Measurements from ENCODE around the gene ING4.

ING4 gene

GRCh38 chr12:6618483-6619225, 44.3 kb downstream of the ING4 start:
- Histone ChIP-seq H3K4me3 (ENCODE audit: low read length, poor library complexity, severe bottlenecking) (no peak overlapping the region), H3K9me2 (replicated peaks; ENCODE audit: low read depth, low read length) (no peaks in the 10 kb centered on the region), H3K9ac (ENCODE audit: low read depth, low read length, poor library complexity, severe bottlenecking) (no peak overlapping the region), H3K9me3 (ENCODE audit: insufficient read depth, low read depth, low read length) (no peaks in the 10 kb centered on the region), H2AFZ (ENCODE audit: low read length) (no peak overlapping the region), H3K27me3 (ENCODE audit: insufficient read depth, low read length, poor library complexity, severe bottlenecking) (no peaks in the 10 kb centered on the region), H3F3A (ENCODE audit: low read depth) (peaks cover 21% of the 10 kb centered on the region), H3K4me1 (ENCODE audit: insufficient read depth, low read length, poor library complexity, severe bottlenecking) (peaks cover 12% of the 10 kb centered on the region), H3K36me3 (ENCODE audit: insufficient read depth, low read length) (peaks cover 25% of the 10 kb centered on the region; the same call in 1 of the 2 replicates), H4K20me1 (ENCODE audit: insufficient read depth, low read length, poor library complexity, severe bottlenecking) (no peaks in the 10 kb centered on the region), H3K4me2 (ENCODE audit: low read depth, low read length, poor library complexity, severe bottlenecking) (no peak overlapping the region), H3K79me2 (ENCODE audit: insufficient read depth, low read length) (peaks cover 4% of the 10 kb centered on the region; the same call in 1 of the 2 replicates)
- no peak for TF ChIP-seq CTCF (conservative IDR thresholded peaks at IDR 0.05; ENCODE audit: low read length)
- TF ChIP-seq EZH2phosphoT487 (IDR thresholded peaks at IDR 0.05; ENCODE audit: borderline replicate concordance), result no peak

DNA sequence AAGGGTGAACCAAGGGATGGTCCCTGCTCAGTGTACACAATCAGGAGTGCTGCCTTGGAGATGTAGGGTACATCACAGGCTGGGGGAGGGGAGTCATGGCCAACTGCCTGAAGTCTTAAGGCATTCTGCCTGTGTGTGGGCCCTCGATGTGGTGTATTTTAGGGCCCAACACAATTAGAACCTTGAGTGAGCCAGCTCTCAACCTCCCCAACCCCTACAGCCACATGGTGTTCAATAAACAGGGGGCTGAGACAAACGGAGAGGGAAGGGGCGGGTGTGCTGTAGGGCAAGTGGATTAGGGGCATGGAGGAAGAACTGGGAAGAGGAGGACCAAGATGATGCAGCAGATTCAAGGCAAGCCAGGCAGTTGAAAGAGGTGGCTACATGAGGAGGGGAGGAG, 47.1 kb downstream of the ING4 start:
- Histone ChIP-seq H3K36me3 (ENCODE audit: insufficient read depth, low read length) (peaks cover 24% of the 10 kb centered on the region; the same call in 1 of the 2 replicates), H3K79me2 (ENCODE audit: insufficient read depth, low read length) (peaks cover 4% of the 10 kb centered on the region; the same call in 1 of the 2 replicates), H3K4me1 (ENCODE audit: insufficient read depth, low read length, poor library complexity, severe bottlenecking) (peaks cover 39% of the 10 kb centered on the region), H4K20me1 (ENCODE audit: insufficient read depth, low read length, poor library complexity, severe bottlenecking) (no peaks in the 10 kb centered on the region), H3K9ac (ENCODE audit: low read depth, low read length, poor library complexity, severe bottlenecking) (no peak overlapping the region), H3K4me3 (ENCODE audit: low read length, poor library complexity, severe bottlenecking) (no peak overlapping the region), H3F3A (ENCODE audit: low read depth) (peaks cover 35% of the 10 kb centered on the region), H2AFZ (ENCODE audit: low read length) (no peak overlapping the region), H3K9me3 (ENCODE audit: insufficient read depth, low read depth, low read length) (no peaks in the 10 kb centered on the region), H3K4me2 (ENCODE audit: low read depth, low read length, poor library complexity, severe bottlenecking) (no peak overlapping the region), H3K27me3 (ENCODE audit: insufficient read depth, low read length, poor library complexity, severe bottlenecking) (no peaks in the 10 kb centered on the region), H3K9me2 (replicated peaks; ENCODE audit: low read depth, low read length) (no peaks in the 10 kb centered on the region)
- TF ChIP-seq EZH2phosphoT487 (IDR thresholded peaks at IDR 0.05; ENCODE audit: borderline replicate concordance), result no peak
- no peak for TF ChIP-seq CTCF (conservative IDR thresholded peaks at IDR 0.05; ENCODE audit: low read length)

DNA sequence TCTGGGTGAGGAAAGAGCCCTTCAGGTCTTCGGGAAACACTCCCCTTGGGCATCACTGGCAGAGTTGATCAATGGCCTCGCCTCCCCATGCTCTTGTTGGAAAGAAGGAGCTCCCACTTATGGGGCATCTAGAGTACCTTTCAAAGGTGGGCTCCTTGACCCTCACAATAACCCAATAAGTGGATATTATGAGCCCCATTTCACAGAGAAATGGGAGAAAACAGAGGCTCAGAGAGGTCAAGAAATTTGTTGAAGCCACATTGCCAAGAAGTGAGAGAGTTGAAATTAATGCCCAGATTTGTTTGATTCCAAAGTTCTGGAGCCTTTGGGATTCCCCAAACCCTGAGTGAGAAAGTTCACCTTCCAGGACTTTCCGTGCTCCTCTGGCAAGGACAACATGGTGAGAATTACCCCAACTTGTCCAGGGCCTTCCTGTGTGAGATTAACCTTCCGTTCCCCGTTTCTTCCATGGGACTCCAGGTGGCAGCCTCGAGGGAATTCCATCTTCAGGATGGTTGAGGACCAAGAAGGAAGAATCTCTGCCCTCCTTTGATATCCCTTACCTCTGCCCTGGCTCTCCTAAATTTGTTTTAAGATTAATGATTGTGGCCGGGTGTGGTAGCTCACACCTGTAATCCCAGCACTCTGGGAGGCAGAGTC, 48.3 kb downstream of the ING4 start:
- Histone ChIP-seq H3K4me1 (ENCODE audit: insufficient read depth, low read length, poor library complexity, severe bottlenecking) (peaks cover 41% of the 10 kb centered on the region), H2AFZ (ENCODE audit: low read length) (no peak overlapping the region), H3K4me2 (ENCODE audit: low read depth, low read length, poor library complexity, severe bottlenecking) (peak overlapping the region; percentile 28), H3K9me2 (replicated peaks; ENCODE audit: low read depth, low read length) (no peaks in the 10 kb centered on the region), H3K36me3 (ENCODE audit: insufficient read depth, low read length) (peaks cover 12% of the 10 kb centered on the region; the same call in 1 of the 2 replicates), H3K9me3 (ENCODE audit: insufficient read depth, low read depth, low read length) (no peaks in the 10 kb centered on the region), H4K20me1 (ENCODE audit: insufficient read depth, low read length, poor library complexity, severe bottlenecking) (no peaks in the 10 kb centered on the region), H3K9ac (ENCODE audit: low read depth, low read length, poor library complexity, severe bottlenecking) (peak overlapping the region; percentile 61), H3K79me2 (ENCODE audit: insufficient read depth, low read length) (0 out of 2 replicates have a peak, but pooled peaks cover 4% of the 10 kb centered on the region), H3K27me3 (ENCODE audit: insufficient read depth, low read length, poor library complexity, severe bottlenecking) (no peaks in the 10 kb centered on the region), H3F3A (ENCODE audit: low read depth) (peaks cover 35% of the 10 kb centered on the region), H3K4me3 (ENCODE audit: low read length, poor library complexity, severe bottlenecking) (peak overlapping the region; percentile 3)
- no peak for TF ChIP-seq EZH2phosphoT487 (IDR thresholded peaks at IDR 0.05; ENCODE audit: borderline replicate concordance)
- TF ChIP-seq CTCF (conservative IDR thresholded peaks at IDR 0.05; ENCODE audit: low read length), result no peak

All from Loucy (cell line).